IMR-90 (cell line): ENCODE data around the gene KRI1. TPM values are rescaled to one million over a fixed set of nuclear protein-coding genes. Genes with fewer than 3 reads are reported as not detected.

Experiments used
- ATAC-seq: fragments of 200-7000 bp; cut with Tn5 transposase; 2 replicates; pipeline ENCODE4 v1.9.1; 2020; ENCODE audit warnings: low read depth, mild to moderate bottlenecking, moderate library complexity
- BruUV-seq: library from RNA; stranded (reverse); fragments of 400-500 nt; replicated peaks from 2 replicates; lab custom pipeline; 2021; lab: Mats Ljungman, UMichigan
- CTCF ChIA-PET: fragments of 300-600 bp; formaldehyde crosslinking; extraction: SDS; loops from one replicate; lab custom pipeline; 2021; ENCODE audit warnings: antibody characterized with exemption; lab: Yijun Ruan, JAX
- POLR2A ChIA-PET: fragments of 300-600 bp; sonication (Branson Sonifier 250); formaldehyde crosslinking; loops from one replicate; lab custom pipeline; 2022; ENCODE audit warnings: antibody characterized with exemption; ENCODE audit not compliant: unreplicated experiment; lab: Charles Lee
- DNase-seq: peaks from one replicate; pipeline ENCODE4 v3.0.0; 2013
- H2AFZ ChIP-seq: replicated peaks from 2 replicates; pipeline ENCODE3; 2013; ENCODE audit warnings: low read length, mild to moderate bottlenecking; ENCODE audit not compliant: poor library complexity
- H2AK5ac ChIP-seq: 2 replicates; pipeline ENCODE4 v1.6.1; 2013; ENCODE audit warnings: low read depth, low read length, inconsistent platforms
- H2AK9ac ChIP-seq: replicated peaks from 2 replicates; pipeline ENCODE3; 2013; ENCODE audit warnings: mild to moderate bottlenecking, low read depth, low read length, moderate library complexity; ENCODE audit not compliant: poor library complexity
- H2BK120ac ChIP-seq: 2 replicates; pipeline ENCODE4 v1.6.1; 2013; ENCODE audit warnings: low read depth, low read length, inconsistent platforms
- H2BK15ac ChIP-seq: 3 replicates; pipeline ENCODE4 v1.6.1; 2013; ENCODE audit warnings: low read depth, low read length, inconsistent platforms
- H2BK20ac ChIP-seq: 2 replicates; pipeline ENCODE4 v1.6.1; 2013; ENCODE audit warnings: low read depth, mild to moderate bottlenecking, inconsistent platforms, low read length, moderate library complexity
- H2BK5ac ChIP-seq: 2 replicates; pipeline ENCODE4 v1.6.1; 2013; ENCODE audit warnings: mild to moderate bottlenecking, low read depth, low read length, inconsistent platforms; ENCODE audit not compliant: poor library complexity, severe bottlenecking
- H3K14ac ChIP-seq: replicated peaks from 2 replicates; pipeline ENCODE4 v1.6.1; 2013; ENCODE audit warnings: low read depth, low read length, inconsistent platforms
- H3K18ac ChIP-seq: 2 replicates; pipeline ENCODE4 v1.6.1; 2013; ENCODE audit warnings: low read depth, low read length, control low read depth
- H3K23ac ChIP-seq: 2 replicates; pipeline ENCODE4 v1.6.1; 2013; ENCODE audit warnings: low read depth, low read length, inconsistent platforms
- H3K27ac ChIP-seq: 2 replicates; pipeline ENCODE4 v1.5.1; 2013; ENCODE audit warnings: mild to moderate bottlenecking, control low read depth, low read length; ENCODE audit not compliant: insufficient read depth
- H3K27me3 ChIP-seq: 2 replicates; pipeline ENCODE4 v1.6.1; 2013; ENCODE audit warnings: low read length; ENCODE audit not compliant: control insufficient read depth, insufficient read depth
- H3K36me3 ChIP-seq: 2 replicates; pipeline ENCODE4 v1.6.1; 2013; ENCODE audit warnings: low read length, mixed read lengths; ENCODE audit not compliant: control insufficient read depth, insufficient read depth
- H3K4ac ChIP-seq: 2 replicates; pipeline ENCODE4 v1.6.1; 2013; ENCODE audit warnings: low read depth, low read length, inconsistent platforms
- H3K4me1 ChIP-seq: 2 replicates; pipeline ENCODE4 v1.6.1; 2013; ENCODE audit warnings: low read length, mixed read lengths; ENCODE audit not compliant: control insufficient read depth, insufficient read depth
- H3K4me2 ChIP-seq: 2 replicates; pipeline ENCODE4 v1.6.1; 2013; ENCODE audit warnings: low read depth, mild to moderate bottlenecking, control low read depth, low read length, moderate library complexity
- H3K4me3 ChIP-seq: 2 replicates; pipeline ENCODE4 v1.5.1; 2013; ENCODE audit warnings: low read depth, mild to moderate bottlenecking, control low read depth, low read length, moderate library complexity; ENCODE audit not compliant: insufficient read depth
- H3K56ac ChIP-seq: 2 replicates; pipeline ENCODE4 v1.6.1; 2013; ENCODE audit warnings: low read length, inconsistent platforms; ENCODE audit not compliant: insufficient read depth; ENCODE audit errors: extremely low read depth
- H3K79me1 ChIP-seq, 2 experiments: 2 replicates each; pipeline ENCODE4 v1.6.1; 2013; ENCODE audit warnings: low read length in 2 of 2, inconsistent platforms in 1 of 2, low read depth in 1 of 2
- H3K9ac ChIP-seq: 2 replicates; pipeline ENCODE4 v1.6.1; 2013; ENCODE audit warnings: low read depth, low read length, control low read depth
- H3K9me1 ChIP-seq: 2 replicates; pipeline ENCODE4 v1.6.1; 2013; ENCODE audit warnings: low read length, inconsistent platforms; ENCODE audit not compliant: insufficient read depth
- H3K9me3 ChIP-seq: 2 replicates; pipeline ENCODE4 v1.6.1; 2013; ENCODE audit warnings: low read length; ENCODE audit not compliant: control insufficient read depth, insufficient read depth
- H4K20me1 ChIP-seq: 2 replicates; pipeline ENCODE4 v1.6.1; 2013; ENCODE audit warnings: low read length, inconsistent platforms; ENCODE audit not compliant: insufficient read depth
- H4K5ac ChIP-seq: 2 replicates; pipeline ENCODE4 v1.6.1; 2013; ENCODE audit warnings: mild to moderate bottlenecking, low read depth, low read length, control low read depth
- H4K8ac ChIP-seq, 2 experiments: 2 replicates each; pipeline ENCODE4 v1.6.1; 2013; ENCODE audit warnings: low read depth in 2 of 2, low read length in 2 of 2, control low read depth in 1 of 2, inconsistent platforms in 1 of 2
- H4K91ac ChIP-seq: 2 replicates; pipeline ENCODE4 v1.6.1; 2013; ENCODE audit warnings: low read depth, low read length, inconsistent platforms; ENCODE audit not compliant: insufficient read depth
- BHLHE40 ChIP-seq: fragments of 150-350 bp; IDR thresholded peaks from 2 replicates; pipeline ENCODE4 v1.6.1; 2016; ENCODE audit warnings: mild to moderate bottlenecking, low read depth, low read length
- CEBPB ChIP-seq: IDR thresholded peaks from 2 replicates; pipeline ENCODE4 v1.6.1; 2012; ENCODE audit warnings: low read depth, low read length, improper control_type of control experiment
- CHD1 ChIP-seq: IDR thresholded peaks from 2 replicates; pipeline ENCODE4 v1.6.1; 2012; ENCODE audit warnings: low read depth, low read length, improper control_type of control experiment
- FOS ChIP-seq: fragments of 150-350 bp; IDR thresholded peaks from 2 replicates; pipeline ENCODE4 v1.6.1; 2016; ENCODE audit warnings: low read depth, low read length
- MAFK ChIP-seq: IDR thresholded peaks from 2 replicates; pipeline ENCODE4 v1.6.1; 2012; ENCODE audit warnings: low read depth, low read length, improper control_type of control experiment
- POLR2A ChIP-seq: IDR thresholded peaks from 2 replicates; pipeline ENCODE4 v1.6.1; 2012; ENCODE audit warnings: mild to moderate bottlenecking, low read depth, low read length
- WGBS, 2 experiments: methylation state at CpG; one replicate each; pipeline versions ENCODE4 v1.1.5 to v1.1.7; 2013; ENCODE audit warnings: missing lambda C conversion rate in 2 of 2; ENCODE audit not compliant: insufficient read length in 1 of 2; ENCODE audit errors: extremely low coverage in 2 of 2; 5-methylcytosine and 5-hydroxymethylcytosine counted together
- dilution Hi-C: fragments of 300-500 bp; cut with HindIII; formaldehyde crosslinking; loops from one replicate; pipeline ENCODE4 v1.14.3; 2018; ENCODE audit warnings: low sequenced_read_pairs; ENCODE audit not compliant: unreplicated experiment
- in situ Hi-C: fragments of 300-500 bp; cut with MboI; formaldehyde crosslinking; loops from 3 replicates; pipeline ENCODE4 v1.14.3; 2019; ENCODE audit warnings: low sequenced_read_pairs, inconsistent platforms, mixed read lengths
- intact Hi-C: fragments of 100-400 bp; cut with micrococcal nuclease; formaldehyde crosslinking; loops from 2 replicates; pipeline ENCODE4 v1.10.0; 2022
- polyA plus RNA-seq, 3 experiments: library from polyadenylated mRNA; depleted of rRNA; stranded (reverse); fragments of >200 nt; gene quantifications; 2 replicates each; pipeline ENCODE4 v1.2.3, GENCODE V29; 2012; ENCODE audit warnings: low replicate concordance in 1 of 3
- total RNA-seq: library from RNA; depleted of rRNA; stranded (reverse); fragments of >200 nt; gene quantifications from 2 replicates; pipeline ENCODE4 v1.2.3, GENCODE V29; 2012

Gene KRI1
- total and polyA plus RNA-seq, 2 of the 4 experiments (the other 2 are of a cell fraction), result 5.7 to 13.3 TPM

DNA sequence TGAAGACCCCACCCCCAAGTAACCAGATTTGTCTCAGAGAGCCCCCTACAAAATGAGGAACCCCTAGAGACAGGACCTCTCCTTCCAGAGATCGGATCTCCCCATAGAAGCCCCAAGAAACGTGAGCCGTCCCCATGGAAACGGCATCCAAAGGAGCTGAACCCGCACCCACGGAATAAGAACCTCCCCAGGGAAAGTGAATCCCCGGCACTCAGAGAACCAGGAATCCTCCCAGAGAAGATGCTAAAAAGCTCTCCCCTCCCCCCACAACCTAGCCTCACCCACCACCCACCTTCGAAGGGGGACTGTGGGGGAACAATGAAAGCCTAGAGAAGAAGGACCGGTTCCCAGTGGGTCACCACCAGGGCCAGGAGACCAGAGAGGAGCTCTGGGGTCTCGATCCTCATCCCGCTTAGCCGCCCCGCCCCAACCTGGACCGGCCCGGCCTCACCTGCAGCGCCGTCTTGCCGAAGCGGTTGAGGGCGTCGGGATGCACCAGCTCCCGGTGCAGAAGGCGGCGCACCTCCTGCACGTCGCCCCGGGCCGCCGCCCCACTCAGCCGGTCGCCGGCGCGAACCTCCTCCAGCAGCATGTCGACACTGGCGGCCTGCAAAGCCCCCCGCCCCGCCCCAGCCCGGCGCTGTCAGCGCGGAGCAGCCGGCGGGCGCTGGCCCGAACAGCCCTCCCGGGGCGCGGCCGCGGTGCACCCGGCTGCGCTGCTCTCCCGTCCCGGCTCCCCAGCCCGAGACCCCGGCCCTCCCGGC is 2.4 kb upstream of the KRI1 start:
- no peak overlapping the region for H2BK20ac ChIP-seq
- H2BK15ac ChIP-seq, result no peak overlapping the region
- DNase-seq (no peak), ATAC-seq (peak; percentile 5)
- H2BK120ac ChIP-seq, result no peak overlapping the region
- TF ChIP-seq BHLHE40 (peak; percentile 38; the same call in 1 of the 2 replicates), POLR2A (no peak), CHD1 (no peak), MAFK (no peak), CEBPB (no peak), FOS (no peak)
- peak overlapping the region; percentile 96 for H2AFZ ChIP-seq
- peak overlapping the region; percentile 70 for H3K4me3 ChIP-seq
- H3K23ac ChIP-seq, result peak overlapping the region; percentile 48; the same call in 1 of the 2 replicates
- intact Hi-C loops, result no loop called here
- CTCF ChIA-PET, result no interaction called here
- no peaks in the 10 kb centered on the region for H4K20me1 ChIP-seq
- H3K27ac ChIP-seq, result peak overlapping the region; percentile 6; the same call in 1 of the 2 replicates
- POLR2A ChIA-PET, result interaction anchor here (0.6 kb wide), 1 partner anchor 90 kb away, joined by 4 read pairs; no protein-coding TSS in a partner anchor
- H4K5ac ChIP-seq, result no peak overlapping the region
- in situ Hi-C loops, result no loop called here
- no peak overlapping the region; the same call in 1 of the 2 replicates for H3K4ac ChIP-seq
- no peaks in the 10 kb centered on the region for H3K27me3 ChIP-seq
- H4K8ac ChIP-seq, result no peak overlapping the region
- H2AK9ac ChIP-seq, result peak overlapping the region; percentile 88
- dilution Hi-C loops, result no loop called here
- H2BK5ac ChIP-seq, result no peak overlapping the region
- no peak overlapping the region for H3K18ac ChIP-seq
- 0 out of 2 replicates have a peak, but pooled peaks cover 4% of the 10 kb centered on the region for H3K9me1 ChIP-seq
- H3K4me2 ChIP-seq, result peak overlapping the region; percentile 66
- no peak overlapping the region for H3K56ac ChIP-seq
- BruUV-seq, result no TSS peak
- H2AK5ac ChIP-seq, result no peak overlapping the region
- WGBS, 2 experiments, result 1% methylated on average over 27 of the region's 58 CpGs; no CpG with 5 or more reads in 1 of the 2 experiments
- H3K36me3 ChIP-seq, result no peaks in the 10 kb centered on the region
- peak overlapping the region; percentile 55 for H3K9ac ChIP-seq
- H3K4me1 ChIP-seq, result peaks cover 2% of the 10 kb centered on the region
- H3K9me3 ChIP-seq, result no peaks in the 10 kb centered on the region
- H4K91ac ChIP-seq, result no peak overlapping the region
- no peak overlapping the region for H3K14ac ChIP-seq
- peaks cover 22 to 43% of the 10 kb centered on the region in 2 experiments for H3K79me1 ChIP-seq
